Ectodermal cell (in vitro differentiated cells): ENCODE data around the gene M1AP.
"Not testable (repeated sequence)": the region's sequence is repeated elsewhere in the genome, so short reads cannot be mapped to it uniquely, and the experiment has no call there.

Experiments used
- H3K27ac ChIP-seq: 2 replicates; pipeline ENCODE4 v1.7.0; 2013; ENCODE audit warnings: mild to moderate bottlenecking, low read depth, low read length; ENCODE audit not compliant: insufficient read depth, poor library complexity, severe bottlenecking
- H3K27me3 ChIP-seq: 2 replicates; pipeline ENCODE4 v1.7.0; 2013; ENCODE audit warnings: mild to moderate bottlenecking, low read length; ENCODE audit not compliant: insufficient read depth, control insufficient read depth, poor library complexity, severe bottlenecking
- H3K36me3 ChIP-seq: one replicate; pipeline ENCODE4 v1.7.0; 2013; ENCODE audit warnings: low read length; ENCODE audit not compliant: control insufficient read depth, insufficient read depth
- H3K4me1 ChIP-seq: one replicate; pipeline ENCODE4 v1.7.0; 2013; ENCODE audit warnings: low read length; ENCODE audit not compliant: control insufficient read depth, insufficient read depth
- H3K4me3 ChIP-seq: 2 replicates; pipeline ENCODE4 v1.7.0; 2013; ENCODE audit warnings: low read depth, low read length, control low read depth; ENCODE audit not compliant: insufficient read depth
- H3K9me3 ChIP-seq: 2 replicates; pipeline ENCODE4 v1.7.0; 2013; ENCODE audit warnings: mild to moderate bottlenecking, low read length, moderate library complexity; ENCODE audit not compliant: control insufficient read depth
- WGBS, 2 experiments: methylation state at CpG; one replicate each; pipeline ENCODE4 v1.1.7; 2013; ENCODE audit warnings: missing lambda C conversion rate in 2 of 2; 5-methylcytosine and 5-hydroxymethylcytosine counted together

Gene M1AP

GRCh38 chr2:74566754-74567085 lies 81.4 kb downstream of the M1AP start:
- Histone ChIP-seq H3K27ac (no peak overlapping the region), H3K27me3 (peaks cover 11% of the 10 kb centered on the region)

GRCh38 chr2:74566076-74566753 lies 81.9 kb downstream of the M1AP start:
- Histone ChIP-seq H3K27me3 (peaks cover 14% of the 10 kb centered on the region), H3K27ac (no peak overlapping the region), H3K4me1 (no peaks in the 10 kb centered on the region), H3K4me3 (no peak overlapping the region), H3K36me3 (no peaks in the 10 kb centered on the region), H3K9me3 (no peaks in the 10 kb centered on the region)
- 87% methylated on average over 7 of the region's 7 CpGs for WGBS, 2 experiments

More at GRCh38 chr2:74566754-74567085, 81.4 kb downstream of the M1AP start:
- no peak overlapping the region for H3K4me3 ChIP-seq
- H3K36me3 ChIP-seq, result no peaks in the 10 kb centered on the region
- no peaks in the 10 kb centered on the region for H3K4me1 ChIP-seq
- no peaks in the 10 kb centered on the region for H3K9me3 ChIP-seq

- Histone ChIP-seq H3K4me1 (no peaks in the 10 kb centered on the region), H3K27me3 (peaks cover 27% of the 10 kb centered on the region), H3K9me3 (no peaks in the 10 kb centered on the region), H3K27ac (no peak overlapping the region), H3K36me3 (no peaks in the 10 kb centered on the region), H3K4me3 (no peak overlapping the region)
- WGBS, 2 experiments, result 86 to 91% methylated on average over 4 to 5 of the region's 5 CpGs
These were observed 83.9 kb downstream of the M1AP start for GRCh38 chr2:74564222-74564621.

GRCh38 chr2:74562126-74562775 lies 85.9 kb downstream of the M1AP start:
- Histone ChIP-seq H3K4me3 (no peak overlapping the region), H3K9me3 (no peaks in the 10 kb centered on the region), H3K27me3 (peaks cover 19% of the 10 kb centered on the region), H3K4me1 (no peaks in the 10 kb centered on the region), H3K36me3 (no peaks in the 10 kb centered on the region), H3K27ac (no peak overlapping the region)
- 91 to 93% methylated on average over 6 to 7 of the region's 7 CpGs for WGBS, 2 experiments

GRCh38 chr2:74561022-74561421 lies 87.1 kb downstream of the M1AP start:
- not testable (repeated sequence) for H3K4me3 ChIP-seq, H3K36me3 ChIP-seq, H3K27ac ChIP-seq, H3K4me1 ChIP-seq, H3K9me3 ChIP-seq
- WGBS, 2 experiments, result 97 to 100% methylated on average over 1 of the region's 1 CpG
- peaks cover 22% of the 10 kb centered on the region for H3K27me3 ChIP-seq

- no peak overlapping the region for H3K27ac ChIP-seq
- H3K27me3 ChIP-seq, result peaks cover 26% of the 10 kb centered on the region
- no peaks in the 10 kb centered on the region for H3K4me1 ChIP-seq
- H3K9me3 ChIP-seq, result no peaks in the 10 kb centered on the region
- WGBS, 2 experiments, result 78% methylated on average over 6 of the region's 6 CpGs
- no peak overlapping the region for H3K4me3 ChIP-seq
- H3K36me3 ChIP-seq, result no peaks in the 10 kb centered on the region
These were observed 87.5 kb downstream of the M1AP start for GRCh38 chr2:74560591-74560990.

- peaks cover 33% of the 10 kb centered on the region for H3K27me3 ChIP-seq
- H3K36me3 ChIP-seq, result no peaks in the 10 kb centered on the region
- WGBS, 2 experiments, result 37 to 45% methylated on average over 5 of the region's 5 CpGs
- H3K4me3 ChIP-seq, result no peak overlapping the region
- H3K27ac ChIP-seq, result no peak overlapping the region
- H3K9me3 ChIP-seq, result no peaks in the 10 kb centered on the region
- H3K4me1 ChIP-seq, result no peaks in the 10 kb centered on the region
These were observed 88.2 kb downstream of the M1AP start for GRCh38 chr2:74559912-74560311.

GRCh38 chr2:74558284-74559230 lies 89.6 kb downstream of the M1AP start:
- Histone ChIP-seq H3K27ac (no peak overlapping the region), H3K27me3 (peaks cover 38% of the 10 kb centered on the region), H3K4me3 (no peak overlapping the region), H3K4me1 (no peaks in the 10 kb centered on the region), H3K9me3 (no peaks in the 10 kb centered on the region), H3K36me3 (no peaks in the 10 kb centered on the region)
- 86 to 87% methylated on average over 7 of the region's 7 CpGs for WGBS, 2 experiments

GRCh38 chr2:74556831-74557370 lies 91.2 kb downstream of the M1AP start:
- Histone ChIP-seq H3K36me3 (no peaks in the 10 kb centered on the region), H3K4me1 (peaks cover 11% of the 10 kb centered on the region), H3K4me3 (no peak overlapping the region), H3K27ac (no peak overlapping the region), H3K9me3 (no peaks in the 10 kb centered on the region), H3K27me3 (peaks cover 36% of the 10 kb centered on the region)
- 94 to 97% methylated on average over 6 of the region's 6 CpGs for WGBS, 2 experiments

- Histone ChIP-seq H3K9me3 (no peaks in the 10 kb centered on the region), H3K4me3 (no peak overlapping the region), H3K4me1 (peaks cover 13% of the 10 kb centered on the region), H3K36me3 (no peaks in the 10 kb centered on the region), H3K27me3 (peaks cover 31% of the 10 kb centered on the region), H3K27ac (no peak overlapping the region)
- 91% methylated on average over 14 of the region's 14 CpGs for WGBS, 2 experiments
These were observed 92.0 kb downstream of the M1AP start for GRCh38 chr2:74556159-74556558.
